Activated CD8-positive, alpha-beta T cell treated with anti-CD3 and anti-CD28 coated beads for 36 hours (primary cell): ENCODE measurements around the gene SEMA3B. TPM values are rescaled to one million over a fixed set of nuclear protein-coding genes. Genes with fewer than 3 reads are reported as not detected.

Source experiments
- ATAC-seq: fragments of 200-7000 bp; cut with Tn5 transposase; one replicate; pipeline ENCODE4 v1.10.0; 2021; ENCODE audit warnings: mild to moderate bottlenecking, moderate library complexity
- CTCF ChIA-PET: fragments of 350-600 bp; sonication (Branson Sonifier 250); formaldehyde crosslinking; loops from one replicate; lab custom pipeline; 2021; ENCODE audit warnings: antibody characterized with exemption; lab: Charles Lee
- POLR2A ChIA-PET: fragments of 350-600 bp; sonication (Branson Sonifier 250); formaldehyde crosslinking; loops from one replicate; lab custom pipeline; 2021; ENCODE audit warnings: antibody characterized with exemption; lab: Charles Lee
- DNase-seq: peaks from one replicate; pipeline ENCODE4 v3.0.0-alpha.2; 2020
- H3K27ac Mint-ChIP-seq: one replicate; pipeline ENCODE4 v1.8.0; 2021; ENCODE audit warnings: mild to moderate bottlenecking, mixed read lengths
- H3K27me3 Mint-ChIP-seq: one replicate; pipeline ENCODE4 v1.8.0; 2021; ENCODE audit warnings: mixed read lengths
- H3K36me3 Mint-ChIP-seq: one replicate; pipeline ENCODE4 v1.8.0; 2021; ENCODE audit warnings: low read depth, mixed read lengths
- H3K4me1 Mint-ChIP-seq: one replicate; pipeline ENCODE4 v1.8.0; 2021; ENCODE audit warnings: low read depth, mixed read lengths
- H3K4me3 Mint-ChIP-seq: one replicate; pipeline ENCODE4 v1.8.0; 2021; ENCODE audit warnings: mild to moderate bottlenecking, moderate library complexity, mixed read lengths
- H3K9me3 Mint-ChIP-seq: one replicate; pipeline ENCODE4 v1.8.0; 2021; ENCODE audit warnings: mixed read lengths
- intact Hi-C: fragments of 100-400 bp; cut with micrococcal nuclease; formaldehyde crosslinking; loops from one replicate; pipeline ENCODE4 v1.10.0; 2022
- total RNA-seq, 2 experiments: library from RNA; stranded (reverse); gene quantifications; one replicate each; pipeline ENCODE4 v1.2.3, GENCODE V29; 2021
- TF ChIP-seq, protein P1 (sequence below): fragments of 200-600 bp; IDR thresholded peaks from one replicate; pipeline ENCODE4 v1.8.0; 2022; ENCODE audit warnings: antibody characterized with exemption, mild to moderate bottlenecking

Gene SEMA3B
- total RNA-seq, 2 experiments from 2014 or later: 1.6 to 2.3 TPM

DNA sequence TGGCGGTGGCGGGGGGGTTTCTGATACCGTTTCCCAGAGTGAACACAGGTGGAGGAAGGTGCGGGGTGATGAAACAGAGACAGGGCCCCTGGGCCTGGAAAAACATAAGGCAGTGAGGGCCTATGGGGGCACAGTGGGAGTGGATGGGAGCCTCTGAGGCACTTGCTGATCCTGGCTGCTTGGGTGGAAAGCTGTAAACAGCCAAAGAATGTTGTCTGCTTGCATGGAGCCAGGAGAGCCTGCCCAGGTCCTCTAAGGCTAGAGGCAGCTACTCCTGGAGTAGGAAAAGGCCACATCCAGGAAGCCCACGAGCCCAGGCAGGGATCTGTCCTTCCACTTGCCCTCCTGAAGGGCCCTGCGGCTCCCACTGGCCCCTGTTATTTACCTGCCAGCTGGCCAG lies 2.9 kb upstream of the SEMA3B start:
- Mint-ChIP-seq H3K4me1 (no peaks in the 10 kb centered on the region), H3K27me3 (peaks cover 15% of the 10 kb centered on the region), H3K9me3 (no peaks in the 10 kb centered on the region), H3K27ac (no peak overlapping the region), H3K36me3 (no peaks in the 10 kb centered on the region), H3K4me3 (no peak overlapping the region)
- TF ChIP-seq, protein P1, sequence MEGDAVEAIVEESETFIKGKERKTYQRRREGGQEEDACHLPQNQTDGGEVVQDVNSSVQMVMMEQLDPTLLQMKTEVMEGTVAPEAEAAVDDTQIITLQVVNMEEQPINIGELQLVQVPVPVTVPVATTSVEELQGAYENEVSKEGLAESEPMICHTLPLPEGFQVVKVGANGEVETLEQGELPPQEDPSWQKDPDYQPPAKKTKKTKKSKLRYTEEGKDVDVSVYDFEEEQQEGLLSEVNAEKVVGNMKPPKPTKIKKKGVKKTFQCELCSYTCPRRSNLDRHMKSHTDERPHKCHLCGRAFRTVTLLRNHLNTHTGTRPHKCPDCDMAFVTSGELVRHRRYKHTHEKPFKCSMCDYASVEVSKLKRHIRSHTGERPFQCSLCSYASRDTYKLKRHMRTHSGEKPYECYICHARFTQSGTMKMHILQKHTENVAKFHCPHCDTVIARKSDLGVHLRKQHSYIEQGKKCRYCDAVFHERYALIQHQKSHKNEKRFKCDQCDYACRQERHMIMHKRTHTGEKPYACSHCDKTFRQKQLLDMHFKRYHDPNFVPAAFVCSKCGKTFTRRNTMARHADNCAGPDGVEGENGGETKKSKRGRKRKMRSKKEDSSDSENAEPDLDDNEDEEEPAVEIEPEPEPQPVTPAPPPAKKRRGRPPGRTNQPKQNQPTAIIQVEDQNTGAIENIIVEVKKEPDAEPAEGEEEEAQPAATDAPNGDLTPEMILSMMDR: no peak
- CTCF ChIA-PET: interaction anchor here (1.5 to 3.3 kb wide), 4 partner anchors 9 to 75 kb away, joined by 3 to 16 read pairs (median 9); partner anchors contain the start of gene GNAT1
- ATAC-seq (no peak), DNase-seq (no peak)
- POLR2A ChIA-PET: interaction anchor here (2.4 to 3.3 kb wide), 2 partner anchors 19 to 39 kb away, joined by 9 to 10 read pairs; no protein-coding TSS in a partner anchor
- intact Hi-C loops: no loop called here

DNA sequence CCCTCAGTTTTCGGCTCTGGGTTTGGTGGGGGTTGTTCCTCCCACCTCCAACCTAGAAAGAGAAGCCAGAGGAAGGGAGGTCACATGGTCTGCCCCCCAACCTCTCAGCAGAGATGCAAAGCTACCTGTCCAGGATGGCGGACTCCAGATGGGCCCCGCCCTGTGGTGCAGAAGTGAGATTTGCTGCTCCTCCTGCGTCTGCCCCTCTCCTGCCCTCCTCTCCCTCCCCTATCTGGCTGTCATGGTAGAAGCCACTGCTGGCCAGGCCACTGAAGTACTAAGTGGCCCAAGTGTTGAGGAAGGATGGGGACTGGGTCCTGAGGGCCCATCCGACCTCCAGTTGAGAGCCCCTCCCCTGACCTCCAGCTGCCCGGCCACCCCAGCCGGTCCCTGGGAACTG lies 2.1 kb upstream of the SEMA3B start:
- no peak for DNase-seq
- ChIA-PET POLR2A (interaction anchor here (0.8 to 3.3 kb wide), 5 partner anchors 19 to 40 kb away, joined by 3 to 10 read pairs (median 5); partner anchors contain the start of genes HYAL3 and NAA80), CTCF (interaction anchor here (0.7 to 3.3 kb wide), 4 partner anchors 31 to 76 kb away, joined by 3 to 16 read pairs (median 8); partner anchors contain the start of genes GNAI2 and GNAT1)
- Mint-ChIP-seq H3K4me1 (no peaks in the 10 kb centered on the region), H3K27ac (no peak overlapping the region), H3K9me3 (no peaks in the 10 kb centered on the region), H3K36me3 (no peaks in the 10 kb centered on the region), H3K27me3 (peaks cover 15% of the 10 kb centered on the region), H3K4me3 (no peak overlapping the region)
- TF ChIP-seq, protein P1: no peak
- intact Hi-C loops: no loop called here
- ATAC-seq: no peak

DNA sequence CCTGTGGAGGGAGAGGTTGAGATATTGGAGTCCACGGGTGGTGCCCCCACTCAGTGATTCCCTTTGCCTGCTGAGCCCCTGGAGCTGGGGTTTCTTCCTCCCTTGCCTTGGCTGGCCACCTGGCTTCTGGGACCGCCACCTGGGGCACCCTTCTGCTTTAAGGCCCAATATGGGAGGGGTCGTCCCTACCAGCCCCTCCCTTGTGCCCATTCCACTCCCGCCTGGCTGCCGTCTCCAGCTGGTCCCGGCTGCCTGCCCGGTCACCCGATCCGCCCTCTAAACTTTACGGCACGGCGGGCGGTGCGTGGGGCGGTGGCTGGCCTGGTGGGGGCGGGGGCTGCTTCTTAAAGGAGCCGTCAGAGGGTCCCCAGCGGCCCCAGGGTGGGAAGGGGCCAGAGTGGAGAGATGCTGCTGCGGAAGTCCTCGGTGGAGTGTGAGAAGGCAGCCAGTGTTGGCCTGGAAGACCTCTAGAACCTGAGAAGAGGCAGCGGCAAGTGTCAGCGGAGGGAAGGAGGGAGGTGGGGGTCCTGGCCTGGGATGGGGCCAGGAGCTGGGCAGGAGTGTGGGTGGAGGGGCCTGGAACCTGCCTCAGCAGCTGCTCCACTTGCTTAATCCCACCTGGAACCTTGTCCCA lies 1.6 kb upstream of the SEMA3B start:
- H3K27me3 Mint-ChIP-seq: peaks cover 15% of the 10 kb centered on the region
- DNase-seq: no peak
- TF ChIP-seq, protein P1: no peak
- CTCF ChIA-PET: interaction anchor here (0.7 to 3.3 kb wide), 5 partner anchors 21 to 76 kb away, joined by 3 to 16 read pairs (median 4); partner anchors contain the start of genes GNAI2 and GNAT1
- H3K9me3 Mint-ChIP-seq: no peaks in the 10 kb centered on the region
- peaks cover 3% of the 10 kb centered on the region for H3K4me1 Mint-ChIP-seq
- POLR2A ChIA-PET: interaction anchor here (0.6 to 3.3 kb wide), 6 partner anchors 20 to 67 kb away, joined by 3 to 10 read pairs (median 4); partner anchors contain the start of genes HYAL3 and NAA80
- H3K27ac Mint-ChIP-seq: no peak overlapping the region
- ATAC-seq: no peak
- H3K4me3 Mint-ChIP-seq: no peak overlapping the region
- no peaks in the 10 kb centered on the region for H3K36me3 Mint-ChIP-seq
- intact Hi-C loops: no loop called here

DNA sequence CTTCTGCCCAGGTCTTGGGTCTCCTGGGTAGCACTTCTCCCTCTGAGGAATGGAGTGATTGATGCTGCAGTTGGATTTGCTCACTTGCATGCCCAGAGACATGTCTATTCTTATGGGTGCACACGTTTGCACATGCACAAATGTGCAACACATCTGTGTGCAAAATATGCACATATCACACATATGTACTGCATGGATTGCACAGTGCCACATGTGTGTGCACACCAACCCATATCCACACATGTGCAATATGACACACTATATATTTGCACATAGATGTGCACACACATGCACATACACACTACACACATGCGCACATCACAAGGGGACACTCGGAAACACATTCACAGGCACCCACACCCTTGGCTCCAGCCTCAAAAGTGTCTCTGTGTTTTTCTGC lies 671 bp upstream of the SEMA3B start:
- intact Hi-C loops: no loop called here
- Mint-ChIP-seq H3K36me3 (no peaks in the 10 kb centered on the region), H3K27ac (no peak overlapping the region), H3K4me3 (no peak overlapping the region), H3K27me3 (peaks cover 19% of the 10 kb centered on the region), H3K4me1 (peaks cover 9% of the 10 kb centered on the region), H3K9me3 (no peaks in the 10 kb centered on the region)
- ChIA-PET CTCF (interaction anchor here (1.0 to 3.3 kb wide), 3 partner anchors 22 to 77 kb away, joined by 4 to 16 read pairs (median 12); partner anchors contain the start of gene GNAT1), POLR2A (interaction anchor here (3.3 kb wide), 1 partner anchor 21 kb away, joined by 10 read pairs; no protein-coding TSS in a partner anchor)
- DNase-seq: no peak
- TF ChIP-seq, protein P1: no peak
- no peak for ATAC-seq

DNA sequence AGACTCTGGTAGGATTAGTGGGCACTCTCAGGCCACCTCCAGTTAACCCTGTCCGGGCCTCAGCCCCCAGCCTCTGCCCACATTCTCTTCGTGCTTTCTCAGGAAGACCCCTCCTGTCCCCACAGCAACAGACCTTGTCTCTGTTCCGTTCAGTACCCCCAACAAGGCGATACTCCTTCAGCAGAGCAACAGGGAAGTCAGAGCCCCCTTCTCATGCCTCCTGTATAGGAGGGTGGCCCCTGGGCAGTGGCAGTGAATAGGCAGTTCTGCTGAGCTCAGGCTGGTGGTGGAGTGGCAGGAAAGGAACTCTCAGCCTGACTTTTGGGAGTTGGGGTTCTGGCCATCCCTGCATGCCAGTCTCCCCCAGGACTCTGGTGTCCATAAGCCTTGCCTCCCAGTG lies 513 bp downstream of the SEMA3B start:
- POLR2A ChIA-PET: interaction anchor here (1.0 to 1.2 kb wide), 2 partner anchors 10 to 15 kb away, joined by 3 read pairs; no protein-coding TSS in a partner anchor
- TF ChIP-seq, protein P1: no peak
- ATAC-seq: no peak

More for the DNA sequence above, 513 bp downstream of the SEMA3B start:
- no peak overlapping the region for H3K4me3 Mint-ChIP-seq
- H3K27me3 Mint-ChIP-seq: peaks cover 28% of the 10 kb centered on the region
- no peak for DNase-seq
- no peak overlapping the region for H3K27ac Mint-ChIP-seq
- H3K9me3 Mint-ChIP-seq: no peaks in the 10 kb centered on the region
- CTCF ChIA-PET: interaction anchor here (1.0 to 4.0 kb wide), 3 partner anchors 11 to 31 kb away, joined by 3 to 18 read pairs (median 7); no protein-coding TSS in a partner anchor
- intact Hi-C loops: no loop called here
- peaks cover 2% of the 10 kb centered on the region for H3K36me3 Mint-ChIP-seq
- H3K4me1 Mint-ChIP-seq: peaks cover 18% of the 10 kb centered on the region
